Gastroesophageal sphincter (tissue), 3 donors: Measurements from ENCODE around the gene C6orf15.

Experiments
- POLR2A ChIP-seq, 2 donors: fragments of 450-650 bp; IDR thresholded peaks; one replicate each; pipeline ENCODE4 v1.6.1; 2017; ENCODE audit warnings: antibody characterized with exemption in 2 of 2, mild to moderate bottlenecking in 2 of 2, moderate library complexity in 1 of 2
- POLR2AphosphoS5 ChIP-seq: sonication (generic); formaldehyde crosslinking; IDR thresholded peaks from one replicate; pipeline ENCODE4 v1.6.1; 2017; ENCODE audit warnings: antibody characterized with exemption
- TF ChIP-seq, protein P1 (sequence below), 4 experiments: fragments of 200-600 bp in 2 of 4; fragments of 450-650 bp in 2 of 4; sonication (generic) in 1 of 4; IDR thresholded peaks; one replicate each; pipeline ENCODE4 v1.5.1; 2017 to 2019; ENCODE audit warnings: antibody characterized with exemption in 4 of 4, mild to moderate bottlenecking in 2 of 4, moderate library complexity in 2 of 4

GRCh38 chr6:31149827-31150447 is 37.6 kb upstream of the C6orf15 start:
- TF ChIP-seq, protein P1, sequence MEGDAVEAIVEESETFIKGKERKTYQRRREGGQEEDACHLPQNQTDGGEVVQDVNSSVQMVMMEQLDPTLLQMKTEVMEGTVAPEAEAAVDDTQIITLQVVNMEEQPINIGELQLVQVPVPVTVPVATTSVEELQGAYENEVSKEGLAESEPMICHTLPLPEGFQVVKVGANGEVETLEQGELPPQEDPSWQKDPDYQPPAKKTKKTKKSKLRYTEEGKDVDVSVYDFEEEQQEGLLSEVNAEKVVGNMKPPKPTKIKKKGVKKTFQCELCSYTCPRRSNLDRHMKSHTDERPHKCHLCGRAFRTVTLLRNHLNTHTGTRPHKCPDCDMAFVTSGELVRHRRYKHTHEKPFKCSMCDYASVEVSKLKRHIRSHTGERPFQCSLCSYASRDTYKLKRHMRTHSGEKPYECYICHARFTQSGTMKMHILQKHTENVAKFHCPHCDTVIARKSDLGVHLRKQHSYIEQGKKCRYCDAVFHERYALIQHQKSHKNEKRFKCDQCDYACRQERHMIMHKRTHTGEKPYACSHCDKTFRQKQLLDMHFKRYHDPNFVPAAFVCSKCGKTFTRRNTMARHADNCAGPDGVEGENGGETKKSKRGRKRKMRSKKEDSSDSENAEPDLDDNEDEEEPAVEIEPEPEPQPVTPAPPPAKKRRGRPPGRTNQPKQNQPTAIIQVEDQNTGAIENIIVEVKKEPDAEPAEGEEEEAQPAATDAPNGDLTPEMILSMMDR (IDR thresholded peaks at IDR 0.05): no peak
- TF ChIP-seq POLR2A (IDR thresholded peaks at IDR 0.05) (no peak), POLR2AphosphoS5 (no peak)
